CD14-positive monocyte (primary cell): ENCODE results near the gene NACC1. TPM values are rescaled to one million over a fixed set of nuclear protein-coding genes. Genes with fewer than 3 reads are reported as not detected.

Experiments used
- DNase-seq, 3 donors: peaks; one replicate each; pipeline ENCODE4 v3.0.0-alpha.2; 2011 to 2022
- H2AFZ ChIP-seq: 2 replicates; pipeline ENCODE4 v1.6.0; 2012; ENCODE audit warnings: mild to moderate bottlenecking, low read depth, low read length, inconsistent platforms; ENCODE audit not compliant: insufficient read depth, poor library complexity, severe bottlenecking
- H3K27ac ChIP-seq, 2 donors: 1 replicate in 1 of 2; 2 replicates in 1 of 2; pipeline ENCODE4 v1.5.1; 2012 to 2013; ENCODE audit warnings: low read length in 2 of 2, control low read depth in 1 of 2, inconsistent platforms in 1 of 2, low read depth in 1 of 2, mild to moderate bottlenecking in 1 of 2
- H3K27me3 ChIP-seq, 2 donors: one replicate each; pipeline versions ENCODE4 v1.6.0 to v1.6.1; 2011 to 2013; ENCODE audit warnings: low read length in 2 of 2; ENCODE audit not compliant: control insufficient read depth in 2 of 2, insufficient read depth in 2 of 2
- H3K36me3 ChIP-seq, 2 donors: replicated peaks in 1 of 2; 1 replicate in 1 of 2; 2 replicates in 1 of 2; pipeline versions ENCODE4 v1.5.1 to v1.6.1; 2012 to 2013; ENCODE audit warnings: low read length in 2 of 2, control low read depth in 1 of 2, inconsistent platforms in 1 of 2, mild to moderate bottlenecking in 1 of 2; ENCODE audit not compliant: insufficient read depth in 2 of 2, control insufficient read depth in 1 of 2
- H3K4me1 ChIP-seq, 2 donors: 1 replicate in 1 of 2; 2 replicates in 1 of 2; pipeline versions ENCODE4 v1.5.1 to v1.6.1; 2012 to 2013; ENCODE audit warnings: low read length in 2 of 2, control low read depth in 1 of 2, inconsistent platforms in 1 of 2, mild to moderate bottlenecking in 1 of 2, moderate library complexity in 1 of 2; ENCODE audit not compliant: insufficient read depth in 2 of 2, control insufficient read depth in 1 of 2
- H3K4me2 ChIP-seq: replicated peaks from 2 replicates; pipeline ENCODE3; 2012; ENCODE audit warnings: low read length, moderate library complexity, mild to moderate bottlenecking; ENCODE audit not compliant: poor library complexity, severe bottlenecking; ENCODE audit errors: extremely low read depth
- H3K4me3 ChIP-seq, 3 experiments: fragments of 200-600 bp in 1 of 3; sonication (generic) in 1 of 3; replicated peaks in 1 of 3; 1 replicate in 2 of 3; 2 replicates in 1 of 3; pipeline ENCODE4 v1.5.1; 2011 to 2013; ENCODE audit warnings: low read length in 3 of 3, mild to moderate bottlenecking in 3 of 3, control low read depth in 2 of 3, low read depth in 2 of 3, inconsistent platforms in 1 of 3, moderate library complexity in 1 of 3
- H3K79me2 ChIP-seq: 2 replicates; pipeline ENCODE4 v1.6.0; 2012; ENCODE audit warnings: mild to moderate bottlenecking, control low read depth, inconsistent platforms, low read length, moderate library complexity; ENCODE audit not compliant: insufficient read depth
- H3K9ac ChIP-seq: 2 replicates; pipeline ENCODE4 v1.6.0; 2017; ENCODE audit warnings: low read length, mild to moderate bottlenecking; ENCODE audit not compliant: insufficient read depth, poor library complexity, severe bottlenecking
- H3K9me3 ChIP-seq, 2 donors: replicated peaks in 1 of 2; 1 replicate in 1 of 2; 2 replicates in 1 of 2; pipeline versions ENCODE4 v1.5.1 to v1.6.1; 2012 to 2013; ENCODE audit warnings: low read length in 2 of 2, control low read depth in 1 of 2; ENCODE audit not compliant: control insufficient read depth in 1 of 2, insufficient read depth in 1 of 2
- H4K20me1 ChIP-seq: 2 replicates; pipeline ENCODE4 v1.6.0; 2012; ENCODE audit warnings: mild to moderate bottlenecking, low read length, control low read depth, moderate library complexity; ENCODE audit not compliant: insufficient read depth
- H3K27ac Mint-ChIP-seq, 7 donors: one replicate each; pipeline ENCODE4 v1.8.0; 2020; ENCODE audit warnings: mild to moderate bottlenecking in 7 of 7, mixed read lengths in 7 of 7, moderate library complexity in 6 of 7, inconsistent platforms in 2 of 7
- H3K27me3 Mint-ChIP-seq, 3 donors: one replicate each; pipeline ENCODE4 v1.8.0; 2021 to 2022; ENCODE audit warnings: low read depth in 3 of 3, mild to moderate bottlenecking in 3 of 3, mixed read lengths in 3 of 3, moderate library complexity in 3 of 3, inconsistent platforms in 1 of 3
- H3K36me3 Mint-ChIP-seq, 2 donors: one replicate each; pipeline ENCODE4 v1.8.0; 2020; ENCODE audit warnings: mixed read lengths in 2 of 2, inconsistent platforms in 1 of 2, mild to moderate bottlenecking in 1 of 2
- H3K4me1 Mint-ChIP-seq: one replicate; pipeline ENCODE4 v1.8.0; 2020; ENCODE audit warnings: mild to moderate bottlenecking, mixed read lengths
- H3K4me3 Mint-ChIP-seq, 2 donors: one replicate each; pipeline ENCODE4 v1.8.0; 2020; ENCODE audit warnings: mild to moderate bottlenecking in 2 of 2, mixed read lengths in 2 of 2, moderate library complexity in 1 of 2
- H3K9me3 Mint-ChIP-seq, 7 donors: one replicate each; pipeline ENCODE4 v1.8.0; 2020 to 2022; ENCODE audit warnings: mixed read lengths in 7 of 7, mild to moderate bottlenecking in 6 of 7, moderate library complexity in 6 of 7, inconsistent platforms in 2 of 7
- CTCF ChIP-seq: fragments of 200-600 bp; IDR thresholded peaks from one replicate; pipeline ENCODE4 v1.8.0; 2022; ENCODE audit warnings: antibody characterized with exemption, mild to moderate bottlenecking
- WGBS: methylation state at CpG from one replicate; pipeline ENCODE4 v1.1.5; 2013; ENCODE audit warnings: missing lambda C conversion rate; ENCODE audit not compliant: insufficient coverage; 5-methylcytosine and 5-hydroxymethylcytosine counted together
- intact Hi-C, 2 donors: fragments of 100-400 bp; cut with micrococcal nuclease; formaldehyde crosslinking; loops; one replicate each; pipeline versions ENCODE4 v1.15.0 to v1.15.1; 2023
- polyA plus RNA-seq, 3 donors: library from polyadenylated mRNA; depleted of rRNA in 1 of 3; unstranded in 2 of 3; stranded (reverse) in 1 of 3; fragments of 300-500 nt in 2 of 3; fragments of >200 nt in 1 of 3; fragmentation: Illumina TruSeq in 2 of 3; gene quantifications; 1 replicate in 2 of 3; 2 replicates in 1 of 3; pipeline ENCODE4 v1.2.3, GENCODE V29; 2012 to 2021

The NACC1 gene
- polyA plus RNA-seq, 3 donors: 1.1 to 20.1 (median 2.2) TPM

GRCh38 chr19:13090511-13091231, 27.4 kb upstream of the NACC1 start:
- 92% methylated on average over 5 of the region's 10 CpGs for WGBS
- no peaks in the 10 kb centered on the region for H3K9me3 ChIP-seq
- H3K27me3 Mint-ChIP-seq: peaks cover 3 to 5% (median 5%) of the 10 kb centered on the region in 3 donors
- no peak overlapping the region for H3K27ac ChIP-seq
- no peak overlapping the region for H3K4me2 ChIP-seq
- H3K9me3 Mint-ChIP-seq: no peaks in the 10 kb centered on the region
- H3K4me3 Mint-ChIP-seq: peak overlapping the region in 1 of 2 donors; percentile 39
- DNase-seq: no peak
- H4K20me1 ChIP-seq: no peaks in the 10 kb centered on the region
- intact Hi-C loops: loop anchor here in 1 of 2 donors (10.0 kb wide), 1 partner anchor 296 kb away; the partner anchor contains the start of gene JUNB
- peaks cover 20% of the 10 kb centered on the region for H3K4me1 Mint-ChIP-seq
- H3K36me3 ChIP-seq: no peaks in the 10 kb centered on the region
- no peak overlapping the region for H3K9ac ChIP-seq
- no peak overlapping the region for H3K4me3 ChIP-seq
- H3K4me1 ChIP-seq: peaks cover 18 to 21% of the 10 kb centered on the region in 2 donors
- no peaks in the 10 kb centered on the region for H3K27me3 ChIP-seq
- no peaks in the 10 kb centered on the region for H3K36me3 Mint-ChIP-seq
- no peak overlapping the region for H3K27ac Mint-ChIP-seq
- H2AFZ ChIP-seq: no peak overlapping the region
- H3K79me2 ChIP-seq: no peaks in the 10 kb centered on the region
- no peak for TF ChIP-seq CTCF

- Histone ChIP-seq H3K9ac (no peak overlapping the region), H3K79me2 (peaks cover 7% of the 10 kb centered on the region), H3K27ac (no peak overlapping the region), H3K4me1 (peaks cover 26 to 30% of the 10 kb centered on the region in 2 donors), H4K20me1 (no peaks in the 10 kb centered on the region), H3K9me3 (no peaks in the 10 kb centered on the region), H3K36me3 (no peaks in the 10 kb centered on the region), H3K27me3 (no peaks in the 10 kb centered on the region), H3K4me3 (no peak overlapping the region), H2AFZ (no peak overlapping the region), H3K4me2 (no peak overlapping the region)
- no peak for DNase-seq
- Mint-ChIP-seq H3K4me3 (no peak overlapping the region), H3K27me3 (peaks cover 3 to 5% (median 5%) of the 10 kb centered on the region in 3 donors), H3K27ac (peak overlapping the region in 1 of 7 donors; percentile 3), H3K36me3 (no peaks in the 10 kb centered on the region), H3K9me3 (no peaks in the 10 kb centered on the region), H3K4me1 (peaks cover 20% of the 10 kb centered on the region)
- TF ChIP-seq CTCF: no peak
- 71% methylated on average over 16 of the region's 25 CpGs for WGBS
- intact Hi-C loops: loop anchor here (2.0 to 10.0 kb wide), 2 partner anchors 113 to 297 kb away; partner anchors contain the start of gene JUNB (in 1 of the 2)
Measured at GRCh38 chr19:13091400-13092157, 26.5 kb upstream of the NACC1 start.
